NCI-H2171 (cell line): ENCODE results near the gene MLLT6.
"Not testable (repeated sequence)": the region's sequence is repeated elsewhere in the genome, so short reads cannot be mapped to it uniquely, and the experiment has no call there.

Source experiments
- DNase-seq: peaks from one replicate; lab custom pipeline; 2025; lab: John Stamatoyannopoulos, UW

MLLT6 gene

DNA sequence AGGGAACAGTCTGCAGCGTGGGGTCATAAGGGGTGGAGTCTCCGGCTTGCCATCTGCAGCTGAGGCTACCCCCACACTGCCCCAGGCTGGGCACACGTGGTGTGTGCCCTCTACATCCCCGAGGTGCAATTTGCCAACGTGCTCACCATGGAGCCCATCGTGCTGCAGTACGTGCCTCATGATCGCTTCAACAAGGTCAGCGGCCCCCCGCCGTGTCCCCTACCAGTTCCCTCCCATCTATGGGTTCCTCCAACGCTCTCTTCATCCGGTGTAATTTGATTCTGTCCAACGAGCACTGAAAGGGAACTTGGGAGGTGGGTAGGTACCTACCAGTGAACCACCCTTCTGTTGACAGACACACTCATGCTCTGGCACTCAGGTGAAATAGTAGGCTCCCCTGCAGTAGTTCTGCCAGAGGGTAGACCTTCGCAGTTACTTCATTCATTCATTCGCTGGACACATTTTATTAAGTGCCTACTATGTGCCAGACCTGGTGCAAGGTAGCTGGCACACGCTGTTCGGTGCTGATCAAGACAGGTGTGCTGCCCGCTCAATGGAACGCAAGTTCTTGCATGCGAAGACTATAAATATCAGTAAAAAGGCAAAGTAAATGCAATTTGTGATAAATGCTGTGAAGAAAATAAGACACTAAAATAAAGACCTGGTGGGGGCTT lies 2.7 kb downstream of the MLLT6 start:
- DNase-seq: no peak

DNA sequence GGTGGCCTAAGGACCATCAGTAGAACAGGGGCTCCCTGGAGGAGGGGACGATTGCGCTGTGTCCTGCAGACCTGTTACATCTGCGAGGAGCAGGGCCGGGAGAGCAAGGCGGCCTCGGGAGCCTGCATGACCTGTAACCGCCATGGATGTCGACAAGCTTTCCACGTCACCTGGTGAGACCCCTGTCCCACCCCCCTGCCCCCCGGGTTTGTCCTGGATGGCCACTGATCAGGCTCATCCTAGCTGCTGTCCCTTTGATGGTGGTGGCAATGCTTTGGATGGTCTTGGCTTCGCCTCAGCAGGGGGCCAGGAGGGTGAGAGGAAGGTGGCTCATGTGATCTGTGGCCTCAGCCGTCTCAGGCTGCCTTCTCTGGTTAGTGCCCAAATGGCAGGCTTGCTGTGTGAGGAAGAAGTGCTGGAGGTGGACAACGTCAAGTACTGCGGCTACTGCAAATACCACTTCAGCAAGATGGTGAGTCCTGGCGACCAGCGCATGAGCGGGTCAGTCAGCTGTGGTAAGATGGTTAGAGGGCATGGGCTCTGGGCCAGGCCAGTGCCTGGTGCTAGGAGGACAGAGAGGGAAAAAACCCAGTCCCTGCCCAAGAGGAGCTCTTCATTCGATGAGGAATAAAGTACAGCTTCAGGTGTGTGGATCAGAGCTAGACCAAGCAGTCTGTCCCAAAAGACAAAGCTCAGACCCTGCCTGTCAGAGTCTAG lies 4.2 kb downstream of the MLLT6 start:
- DNase-seq: no peak

DNA sequence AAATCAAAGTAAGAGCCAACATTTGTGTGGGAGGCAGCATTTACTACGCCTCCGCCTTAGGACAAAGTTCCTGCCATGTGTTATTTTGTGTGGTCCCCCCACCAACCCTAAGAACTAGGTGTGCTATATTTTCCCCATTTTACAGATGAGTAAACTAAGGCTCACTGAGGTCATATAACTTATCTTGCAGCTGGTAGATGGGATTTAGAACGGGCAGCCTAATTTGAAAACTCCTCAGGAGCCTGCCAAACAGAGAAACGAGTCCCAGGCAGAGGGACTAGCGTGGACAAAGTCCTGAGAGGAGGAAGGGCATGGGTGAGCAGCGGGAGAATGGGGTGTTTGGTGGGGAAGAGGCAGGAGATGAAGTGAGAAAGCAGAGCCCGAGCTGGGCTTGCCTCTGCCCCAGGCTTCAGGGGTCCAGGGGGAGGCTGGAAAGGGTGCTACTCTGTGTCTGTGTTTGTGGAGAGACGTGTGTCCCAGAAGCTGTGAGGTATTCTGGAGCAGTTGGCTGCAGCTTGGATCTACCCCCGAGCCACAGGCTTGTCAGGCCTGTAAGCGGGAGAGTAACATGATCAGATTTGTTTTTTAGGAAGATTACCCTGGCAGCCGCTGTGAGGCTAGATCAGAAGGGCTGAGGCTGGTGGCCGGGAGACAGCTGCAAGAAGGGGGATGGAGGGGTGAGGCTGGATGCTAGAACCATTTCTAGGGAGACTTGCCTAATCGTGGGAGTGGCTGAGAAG lies 5.0 kb downstream of the MLLT6 start:
- DNase-seq: no peak

DNA sequence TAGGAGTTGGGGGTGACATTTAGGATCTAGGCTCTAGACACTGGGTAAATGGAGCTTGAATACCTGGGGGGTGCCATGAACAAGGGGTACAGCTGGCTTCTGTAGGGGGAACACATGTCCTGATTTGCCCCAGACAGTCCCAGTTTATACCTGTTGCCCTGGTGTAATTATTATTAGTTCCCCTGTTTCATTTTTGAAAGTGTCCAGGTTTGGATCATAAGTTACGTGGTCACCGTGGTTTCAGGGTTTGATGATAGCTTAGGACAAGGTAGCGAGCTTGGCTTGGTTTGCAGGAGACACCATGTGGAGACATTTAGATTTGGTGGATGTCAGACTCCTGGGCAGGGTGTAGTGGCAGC lies 5.5 kb downstream of the MLLT6 start:
- DNase-seq: no peak

DNA sequence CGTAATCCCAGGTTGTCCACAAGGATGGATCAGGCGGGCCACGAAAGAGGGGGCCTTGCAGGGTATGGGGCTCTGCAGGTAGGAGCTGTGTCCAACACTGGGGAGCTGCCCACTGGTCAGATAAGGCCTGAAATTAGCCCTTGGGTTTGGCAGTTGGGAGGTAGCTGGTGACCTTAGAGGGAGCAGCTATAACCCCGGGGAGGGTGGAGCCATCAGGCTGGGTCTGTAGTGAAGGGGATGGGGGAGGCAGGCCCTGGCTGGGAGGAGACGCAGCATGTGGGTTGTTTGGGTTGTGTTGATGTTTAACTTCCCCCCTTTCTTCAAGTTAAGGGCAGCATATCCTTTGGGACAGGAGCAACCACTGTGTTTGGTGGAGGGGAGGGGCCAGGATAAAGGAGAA lies 5.9 kb downstream of the MLLT6 start:
- no peak for DNase-seq

DNA sequence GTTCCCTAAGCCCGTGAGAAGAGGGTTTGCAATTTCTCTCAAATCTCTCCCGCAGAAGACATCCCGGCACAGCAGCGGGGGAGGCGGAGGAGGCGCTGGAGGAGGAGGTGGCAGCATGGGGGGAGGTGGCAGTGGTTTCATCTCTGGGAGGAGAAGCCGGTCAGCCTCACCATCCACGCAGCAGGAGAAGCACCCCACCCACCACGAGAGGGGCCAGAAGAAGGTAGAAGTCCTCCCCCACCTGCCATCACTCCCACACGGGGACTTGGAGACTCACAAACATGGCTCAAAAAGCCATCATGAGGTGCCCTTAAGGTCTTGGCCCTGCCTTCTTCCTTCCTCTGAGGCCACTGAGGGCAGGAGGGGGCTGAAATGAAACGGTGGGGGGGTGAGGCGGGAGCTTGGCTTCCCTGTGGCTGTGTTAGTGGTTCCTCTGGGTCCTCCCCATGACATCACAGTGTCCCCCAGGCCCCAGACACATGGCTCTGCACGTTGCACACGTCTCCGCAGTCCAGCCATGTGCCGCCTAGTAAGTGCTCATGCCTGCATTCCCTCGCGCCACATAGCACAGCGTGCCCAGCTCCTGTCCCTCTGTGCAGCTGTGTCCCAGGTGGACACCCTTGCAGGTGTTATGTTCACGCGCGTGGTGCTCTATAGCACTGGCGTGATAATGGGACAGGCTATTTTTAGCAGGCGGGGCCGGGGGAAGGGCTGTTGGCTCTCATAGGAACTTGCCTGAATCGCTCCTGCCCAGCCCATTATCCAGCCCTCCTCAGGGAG lies 6.9 kb downstream of the MLLT6 start:
- no peak for DNase-seq

DNA sequence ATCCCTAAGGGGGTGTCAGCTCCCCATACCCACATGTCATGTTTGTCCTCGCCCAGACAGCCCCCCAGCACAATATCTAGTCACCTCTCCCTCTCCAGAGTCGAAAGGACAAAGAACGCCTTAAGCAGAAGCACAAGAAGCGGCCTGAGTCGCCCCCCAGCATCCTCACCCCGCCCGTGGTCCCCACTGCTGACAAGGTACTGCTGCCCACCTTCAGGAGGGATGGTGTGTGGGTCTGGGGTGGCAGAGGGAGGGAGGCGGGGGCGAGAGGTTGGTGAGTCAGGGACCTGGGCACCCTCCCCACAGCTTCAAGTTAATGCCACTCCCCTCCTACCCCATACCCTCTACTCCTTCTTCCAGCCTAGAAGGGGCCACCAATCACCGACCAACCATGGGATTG lies 7.5 kb downstream of the MLLT6 start:
- no peak for DNase-seq

DNA sequence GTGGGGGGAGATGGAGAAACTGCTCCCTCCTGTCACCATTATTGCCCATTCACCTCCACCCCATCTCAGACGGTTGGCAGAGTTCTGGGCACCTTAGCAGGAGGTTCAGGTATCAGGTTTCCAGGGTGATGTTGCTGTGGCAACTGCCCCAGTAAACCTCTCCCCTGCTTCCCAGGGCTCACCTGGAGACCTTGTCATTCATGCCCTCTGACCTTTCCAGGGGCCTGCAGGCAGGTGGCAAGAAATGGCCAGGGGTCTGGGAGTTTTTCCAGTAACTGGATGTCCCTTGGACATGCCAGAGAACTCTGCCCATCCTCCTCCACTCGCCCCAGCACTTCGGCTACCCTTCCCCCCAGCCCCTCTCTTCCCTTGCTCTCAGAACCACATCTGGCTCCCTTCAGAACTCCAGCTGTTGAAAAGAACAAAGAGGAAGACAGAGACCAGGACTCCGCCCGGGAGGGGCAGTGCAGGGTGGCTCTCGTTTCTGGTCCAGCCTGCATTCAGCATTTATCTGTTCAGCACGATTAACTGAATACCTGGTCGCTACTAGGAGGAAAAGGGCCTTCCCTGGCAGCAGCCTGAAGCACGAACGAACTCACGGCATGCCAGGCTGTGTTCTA lies 8.5 kb downstream of the MLLT6 start:
- DNase-seq: peak; percentile 40

DNA sequence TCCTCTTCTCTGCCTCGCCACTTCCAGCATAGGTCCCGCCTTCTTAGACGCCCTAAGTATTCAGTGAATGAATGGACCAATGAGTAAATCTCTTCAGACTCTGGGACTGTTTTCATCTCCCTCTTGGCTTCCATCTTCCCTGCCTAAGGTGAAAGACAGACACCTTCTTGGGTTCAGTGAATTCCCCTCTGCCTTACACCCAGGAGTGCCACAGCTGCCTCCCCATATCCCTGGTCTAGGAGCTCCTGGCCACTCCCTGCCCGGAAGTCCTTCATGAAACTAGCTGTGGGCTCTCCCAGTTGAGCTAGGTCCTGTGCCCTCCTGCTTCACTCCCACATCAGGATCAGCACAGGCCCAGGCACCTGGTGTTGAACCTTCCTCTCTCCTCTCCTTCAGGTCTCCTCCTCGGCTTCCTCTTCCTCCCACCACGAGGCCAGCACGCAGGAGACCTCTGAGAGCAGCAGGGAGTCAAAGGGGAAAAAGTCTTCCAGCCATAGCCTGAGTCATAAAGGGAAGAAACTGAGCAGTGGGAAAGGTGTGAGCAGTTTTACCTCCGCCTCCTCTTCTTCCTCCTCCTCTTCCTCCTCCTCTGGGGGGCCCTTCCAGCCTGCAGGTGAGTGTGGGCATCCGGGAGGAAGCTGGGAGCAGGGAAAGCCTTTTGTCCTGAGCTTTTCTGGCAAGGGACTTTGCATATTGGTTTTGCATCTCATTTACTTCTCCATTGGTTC lies 10.3 kb downstream of the MLLT6 start:
- DNase-seq: no peak

DNA sequence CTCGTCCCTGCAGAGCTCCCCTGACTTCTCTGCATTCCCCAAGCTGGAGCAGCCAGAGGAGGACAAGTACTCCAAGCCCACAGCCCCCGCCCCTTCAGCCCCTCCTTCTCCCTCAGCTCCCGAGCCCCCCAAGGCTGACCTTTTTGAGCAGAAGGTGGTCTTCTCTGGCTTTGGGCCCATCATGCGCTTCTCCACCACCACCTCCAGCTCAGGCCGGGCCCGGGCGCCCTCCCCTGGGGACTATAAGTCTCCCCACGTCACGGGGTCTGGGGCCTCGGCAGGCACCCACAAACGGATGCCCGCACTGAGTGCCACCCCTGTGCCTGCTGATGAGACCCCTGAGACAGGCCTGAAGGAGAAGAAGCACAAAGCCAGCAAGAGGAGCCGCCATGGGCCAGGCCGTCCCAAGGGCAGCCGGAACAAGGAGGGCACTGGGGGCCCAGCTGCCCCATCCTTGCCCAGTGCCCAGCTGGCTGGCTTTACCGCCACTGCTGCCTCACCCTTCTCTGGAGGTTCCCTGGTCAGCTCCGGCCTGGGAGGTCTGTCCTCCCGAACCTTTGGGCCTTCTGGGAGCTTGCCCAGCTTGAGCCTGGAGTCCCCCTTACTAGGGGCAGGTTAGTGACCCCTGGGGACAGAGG lies 11.4 kb downstream of the MLLT6 start:
- no peak for DNase-seq

DNA sequence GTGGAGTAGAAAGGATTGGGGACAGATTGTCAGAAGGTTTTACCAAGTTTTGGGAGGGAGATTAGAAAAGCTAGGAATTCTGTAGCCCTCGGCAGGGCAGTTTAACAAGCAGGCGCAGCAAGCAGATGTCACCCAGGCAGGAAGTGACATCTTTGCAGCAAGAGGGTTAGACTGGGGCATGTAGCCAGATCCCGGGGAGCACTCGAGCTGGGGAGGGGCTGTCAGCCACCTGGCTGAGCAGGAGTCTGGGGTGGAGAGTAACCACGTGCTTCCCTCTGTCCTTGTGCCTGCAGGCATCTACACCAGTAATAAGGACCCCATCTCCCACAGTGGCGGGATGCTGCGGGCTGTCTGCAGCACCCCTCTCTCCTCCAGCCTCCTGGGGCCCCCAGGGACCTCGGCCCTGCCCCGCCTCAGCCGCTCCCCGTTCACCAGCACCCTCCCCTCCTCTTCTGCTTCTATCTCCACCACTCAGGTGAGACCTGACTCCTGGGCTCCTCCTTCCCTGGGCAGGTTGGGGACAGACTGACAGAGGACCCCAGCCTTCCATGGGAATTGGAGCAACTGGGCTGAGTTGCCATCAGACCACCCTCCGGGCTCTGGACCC lies 12.2 kb downstream of the MLLT6 start:
- no peak for DNase-seq

DNA sequence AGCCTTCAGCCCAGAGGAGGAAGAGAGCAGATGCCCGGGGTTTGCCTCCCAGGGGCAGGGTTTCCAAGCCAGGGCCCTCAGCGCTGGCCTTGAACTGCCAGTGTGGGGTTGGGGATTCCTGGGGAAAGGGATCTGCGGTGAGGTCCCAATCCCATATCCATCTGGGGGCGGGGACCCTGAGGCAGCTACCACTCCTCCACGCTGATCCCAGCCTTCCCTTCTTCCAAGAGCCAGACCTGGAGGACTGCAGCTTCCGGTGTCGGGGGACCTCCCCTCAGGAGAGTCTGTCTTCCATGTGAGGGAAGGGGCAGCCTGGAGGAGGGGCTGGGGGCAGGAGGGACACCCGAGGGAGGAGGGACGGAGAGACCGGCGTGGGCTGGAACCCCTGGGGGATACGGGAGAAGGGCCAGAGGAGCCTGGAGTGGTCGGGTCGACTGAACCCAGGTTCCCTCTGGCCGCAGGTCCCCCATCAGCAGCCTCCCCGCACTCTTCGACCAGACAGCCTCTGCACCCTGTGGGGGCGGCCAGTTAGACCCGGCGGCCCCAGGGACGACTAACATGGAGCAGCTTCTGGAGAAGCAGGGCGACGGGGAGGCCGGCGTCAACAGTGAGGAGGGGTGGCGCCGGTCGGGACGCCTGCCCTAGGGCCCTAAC lies 14.3 kb downstream of the MLLT6 start:
- DNase-seq: no peak

DNA sequence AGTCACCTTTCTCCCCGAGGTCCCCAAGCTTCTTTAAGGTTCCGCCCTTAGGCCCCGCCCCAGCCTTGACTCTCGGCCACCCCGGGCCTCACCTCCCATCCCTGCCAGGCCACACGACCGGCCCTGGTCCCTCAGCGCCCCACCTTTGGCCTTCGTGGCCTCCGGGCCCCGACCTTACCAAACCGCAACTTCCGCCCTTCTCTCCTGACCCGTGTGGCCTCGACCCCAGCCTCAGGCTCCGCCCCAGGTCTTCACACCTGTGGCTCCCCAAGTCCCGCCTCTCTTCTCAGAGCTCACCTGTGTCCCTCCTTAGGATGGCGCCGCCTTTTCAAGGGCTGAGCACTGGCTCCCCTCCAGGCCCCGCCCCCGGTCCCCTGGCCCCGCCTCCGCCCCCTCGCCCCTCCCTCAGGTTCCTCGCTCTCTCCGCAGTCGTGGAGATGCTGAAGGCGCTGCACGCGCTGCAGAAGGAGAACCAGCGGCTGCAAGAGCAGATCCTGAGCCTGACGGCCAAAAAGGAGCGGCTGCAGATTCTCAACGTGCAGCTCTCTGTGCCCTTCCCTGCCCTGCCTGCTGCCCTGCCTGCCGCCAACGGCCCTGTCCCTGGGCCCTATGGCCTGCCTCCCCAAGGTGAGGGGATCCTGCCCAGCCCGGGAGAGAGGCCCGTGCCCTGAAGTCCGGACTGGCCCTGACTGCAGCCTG lies 15.0 kb downstream of the MLLT6 start:
- no peak for DNase-seq

DNA sequence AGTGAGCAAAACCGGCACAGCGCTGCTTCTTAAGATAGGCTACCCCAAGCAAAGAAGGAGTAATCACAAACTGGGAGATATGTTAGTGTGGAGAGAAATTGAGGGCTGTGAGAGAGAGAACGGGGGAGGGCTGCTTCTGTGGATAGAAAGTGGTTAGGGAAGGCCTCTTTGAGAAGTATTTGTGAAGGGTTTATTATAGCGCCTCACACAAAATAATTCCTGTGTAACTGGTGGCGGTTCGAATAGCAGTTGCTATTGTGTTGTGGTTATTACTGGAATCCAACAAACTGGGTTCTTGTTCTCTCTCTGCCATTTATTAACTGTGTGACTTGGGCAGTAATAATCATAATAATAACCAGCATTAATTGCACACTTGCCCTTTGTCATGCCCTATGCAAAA lies 15.9 kb downstream of the MLLT6 start:
- no peak for DNase-seq

DNA sequence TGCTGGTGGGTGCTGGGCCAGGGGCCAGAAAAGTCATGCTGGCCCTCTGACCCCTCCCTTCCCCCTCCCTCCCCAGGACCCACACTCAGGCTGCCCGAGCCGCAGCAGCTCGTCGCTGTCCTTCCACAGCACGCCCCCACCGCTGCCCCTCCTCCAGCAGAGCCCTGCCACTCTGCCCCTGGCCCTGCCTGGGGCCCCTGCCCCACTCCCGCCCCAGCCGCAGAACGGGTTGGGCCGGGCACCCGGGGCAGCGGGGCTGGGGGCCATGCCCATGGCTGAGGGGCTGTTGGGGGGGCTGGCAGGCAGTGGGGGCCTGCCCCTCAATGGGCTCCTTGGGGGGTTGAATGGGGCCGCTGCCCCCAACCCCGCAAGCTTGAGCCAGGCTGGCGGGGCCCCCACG lies 16.7 kb downstream of the MLLT6 start:
- no peak for DNase-seq

DNA sequence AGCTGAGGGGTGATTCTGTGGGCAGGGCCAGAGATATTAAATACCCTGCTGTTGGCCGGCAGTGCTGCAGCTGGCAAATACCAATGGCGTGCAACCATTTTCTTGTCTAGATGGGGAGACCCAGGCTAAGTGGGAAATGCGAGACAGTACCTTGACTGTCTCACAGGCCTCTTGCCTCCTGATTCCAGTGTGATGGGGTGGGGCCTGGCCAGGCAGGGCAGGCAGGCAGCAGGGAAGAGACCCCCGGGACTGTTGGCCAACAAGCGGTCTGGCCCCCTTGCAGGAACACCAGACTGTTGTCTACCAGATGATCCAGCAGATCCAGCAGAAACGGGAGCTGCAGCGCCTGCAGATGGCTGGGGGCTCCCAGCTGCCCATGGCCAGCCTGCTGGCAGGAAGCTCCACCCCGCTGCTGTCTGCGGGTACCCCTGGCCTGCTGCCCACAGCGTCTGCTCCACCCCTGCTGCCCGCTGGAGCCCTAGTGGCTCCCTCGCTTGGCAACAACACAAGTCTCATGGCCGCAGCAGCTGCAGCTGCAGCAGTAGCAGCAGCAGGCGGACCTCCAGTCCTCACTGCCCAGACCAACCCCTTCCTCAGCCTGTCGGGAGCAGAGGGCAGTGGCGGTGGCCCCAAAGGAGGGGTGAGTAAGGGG lies 19.4 kb downstream of the MLLT6 start:
- peak; percentile 58 for DNase-seq

DNA sequence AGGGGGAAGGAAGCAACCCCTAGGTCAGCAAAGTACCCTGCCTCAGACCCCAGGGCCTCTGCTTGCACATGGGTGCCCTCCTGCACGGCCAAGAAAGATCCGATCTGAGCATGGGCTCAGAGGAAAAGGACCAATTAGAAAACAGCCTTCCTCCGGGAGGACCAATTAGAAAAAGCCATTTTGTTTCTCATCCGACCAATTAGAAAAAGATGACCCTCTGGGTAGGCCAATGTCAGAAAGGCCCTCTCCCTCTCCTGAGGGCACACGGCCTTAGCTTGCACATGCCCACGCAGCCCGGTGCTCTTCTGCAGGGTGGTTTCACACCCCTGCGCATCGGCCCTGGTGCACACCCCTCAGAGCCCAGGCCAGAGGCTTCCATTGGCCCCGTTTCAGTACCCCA lies 20.0 kb downstream of the MLLT6 start:
- no peak for DNase-seq

DNA sequence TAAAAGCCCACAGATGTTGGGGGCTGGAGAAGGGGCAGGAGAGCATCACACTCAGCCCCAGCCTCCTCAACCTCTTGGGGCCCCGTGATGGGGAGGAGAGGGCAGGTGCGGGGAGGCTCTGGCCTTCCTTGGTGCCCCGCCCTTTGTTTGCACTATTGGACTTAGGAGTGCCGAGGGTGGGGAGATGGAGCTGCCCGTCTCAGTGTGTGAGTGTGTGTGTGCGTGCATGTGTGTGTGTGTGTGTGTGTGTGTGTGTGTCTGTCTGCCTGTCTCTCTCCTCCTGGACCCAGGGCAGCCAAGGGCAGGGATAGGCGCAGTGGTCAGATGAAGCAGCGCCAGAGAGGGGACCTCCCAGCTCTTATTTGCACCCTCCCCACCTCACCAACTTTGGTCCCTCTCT lies 21.1 kb downstream of the MLLT6 start:
- not testable (repeated sequence) for DNase-seq

DNA sequence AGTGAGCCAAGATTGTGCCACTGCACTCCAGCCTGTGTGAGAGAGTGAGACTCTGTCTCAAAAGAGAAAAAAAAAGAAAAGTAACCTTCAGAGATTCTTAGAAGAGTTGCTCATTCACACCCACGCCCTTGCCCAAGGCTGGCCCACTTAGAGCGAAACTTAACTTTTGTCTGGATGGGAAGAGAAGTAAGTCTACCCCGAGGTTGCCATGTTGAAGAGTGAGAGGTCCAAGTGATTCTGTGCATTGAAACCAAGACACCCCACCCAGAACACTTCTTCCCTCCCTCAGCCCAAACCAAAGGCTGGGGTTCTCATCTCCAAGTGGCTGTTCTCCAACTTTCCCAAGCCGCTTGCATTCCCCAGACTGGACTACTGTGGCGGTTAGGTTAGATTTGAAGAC lies 22.7 kb downstream of the MLLT6 start:
- no peak for DNase-seq
